ENCODE measurements around the gene PGP.

The PGP gene

DNA sequence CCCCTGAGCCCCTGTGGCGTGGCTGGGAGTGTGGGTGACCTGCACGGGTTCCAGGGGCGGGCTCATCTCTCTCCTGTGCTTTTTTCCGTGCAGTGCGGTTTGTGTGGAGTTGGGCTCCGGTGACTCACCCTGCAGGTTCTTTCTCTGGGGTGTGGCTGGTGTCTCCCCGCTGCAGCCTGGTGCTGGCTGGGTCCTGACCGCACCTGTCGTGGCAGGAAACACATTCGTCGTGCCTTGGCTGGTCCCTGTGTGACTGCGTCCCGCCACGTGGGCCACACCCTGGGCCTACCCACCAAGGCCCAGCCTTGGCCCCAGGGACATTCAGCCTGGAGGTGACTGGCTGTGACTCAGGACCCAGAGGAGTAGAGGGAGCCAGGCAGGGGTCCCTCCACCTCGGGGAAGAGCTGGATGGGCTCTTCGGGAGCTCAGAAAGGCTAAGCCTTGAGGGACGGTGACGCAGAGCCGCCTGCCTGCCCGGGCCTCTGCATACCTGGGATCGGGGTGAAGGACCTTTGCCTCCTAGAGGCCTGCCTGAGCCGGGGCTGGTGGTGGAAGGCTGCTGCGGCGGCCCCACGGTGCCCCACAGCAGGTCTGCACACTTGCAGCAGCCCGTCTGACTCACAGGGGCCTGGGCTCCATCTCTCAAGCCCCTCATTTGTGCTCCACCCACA is 51.3 kb downstream of the PGP start:
- no peak for DNase-seq (ENCODE audit: low spot score)

DNA sequence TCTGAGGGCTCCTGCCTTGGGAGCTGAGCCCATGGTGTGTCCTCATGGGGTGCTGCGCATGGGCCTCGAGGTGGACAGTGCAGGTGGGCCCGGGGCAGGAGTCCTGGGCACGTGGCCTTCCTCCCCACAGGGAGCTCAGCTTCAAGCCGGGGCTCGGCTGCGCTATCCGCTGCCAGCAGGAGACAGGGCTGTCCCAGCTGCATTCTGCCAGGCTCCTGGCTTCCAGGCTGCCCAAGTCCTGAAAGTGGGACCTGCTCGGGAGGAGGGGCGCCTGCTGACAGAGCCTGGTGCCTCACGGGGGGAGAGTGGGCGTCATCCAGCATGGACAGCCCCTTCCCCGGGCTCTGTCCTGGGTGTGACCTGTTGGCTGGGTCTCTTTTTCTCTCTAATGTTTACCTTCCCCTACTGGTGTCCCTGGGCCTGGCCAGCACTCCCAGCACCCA is 51.9 kb downstream of the PGP start:
- no peak for DNase-seq (ENCODE audit: low spot score)

DNA sequence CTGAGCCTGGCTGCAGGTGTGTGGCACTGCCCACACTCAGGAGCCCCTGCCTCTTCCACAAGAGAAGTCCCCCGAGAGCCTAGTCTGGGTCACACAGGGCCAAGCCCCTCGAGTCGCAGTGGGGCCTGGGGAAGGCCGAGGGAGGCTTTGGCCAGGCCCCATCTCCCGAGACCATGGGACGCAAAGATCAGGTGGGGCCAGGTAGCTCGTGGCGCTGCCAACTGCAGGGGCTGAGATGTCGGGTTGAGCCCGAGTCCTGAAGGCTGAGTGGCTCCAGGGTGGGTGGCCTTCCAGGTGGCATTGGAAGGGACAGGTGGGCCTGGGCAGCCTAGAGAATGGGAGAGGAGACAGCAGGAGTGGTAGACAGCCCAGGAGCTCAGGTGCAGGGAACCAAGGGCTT is 52.7 kb downstream of the PGP start:
- no peak for DNase-seq (ENCODE audit: low spot score)
